ENCODE results near the gene NDUFS2.

DNA sequence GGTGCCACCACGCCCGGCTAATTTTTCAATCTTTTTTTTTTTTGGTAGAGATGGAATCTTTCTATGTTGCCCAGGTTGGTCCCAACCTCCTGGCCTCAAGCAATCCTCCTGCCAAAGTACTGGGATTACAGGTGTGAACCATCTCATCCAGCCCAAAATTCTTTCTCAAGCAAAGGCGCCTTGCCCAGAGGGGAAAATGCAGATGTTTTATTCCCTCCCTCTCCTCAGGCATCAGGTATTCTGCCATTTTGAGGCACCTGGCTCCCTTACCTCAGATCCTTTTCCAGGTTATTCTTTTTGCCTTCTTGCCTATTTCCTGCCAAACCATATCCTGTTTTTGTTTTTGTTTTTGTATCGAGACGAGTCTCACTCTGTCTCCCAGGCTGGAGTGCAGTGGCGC, 13.8 kb upstream of the NDUFS2 start:
- TF ChIP-seq YY1 (IDR thresholded peaks at IDR 0.05; ENCODE audit: insufficient read depth, insufficient read length) (no peak), ZNF274 (IDR thresholded peaks at IDR 0.05; ENCODE audit: low read depth, low read length) (no peak)
